HG02571 (cell line): ENCODE measurements around the gene BCL2.

Experiments
- ATAC-seq: cut with Tn5 transposase; IDR thresholded peaks from one replicate; pipeline ENCODE4 v1.9.1; 2021; ENCODE audit warnings: mild to moderate bottlenecking, moderate library complexity; ENCODE audit not compliant: unreplicated experiment

Gene BCL2

GRCh38 chr18:63146828-63147409 is 172.7 kb downstream of the BCL2 start:
- ATAC-seq: no peak

- ATAC-seq: no peak
These were observed 173.6 kb downstream of the BCL2 start for GRCh38 chr18:63145851-63146555.

- no peak for ATAC-seq
These were observed 174.3 kb downstream of the BCL2 start for GRCh38 chr18:63145166-63145850.

GRCh38 chr18:63144748-63145147 is 174.8 kb downstream of the BCL2 start:
- no peak for ATAC-seq

GRCh38 chr18:63143330-63143771 is 176.2 kb downstream of the BCL2 start:
- no peak for ATAC-seq

GRCh38 chr18:63142594-63143225 is 176.9 kb downstream of the BCL2 start:
- ATAC-seq: no peak

GRCh38 chr18:63141778-63142176 is 177.8 kb downstream of the BCL2 start:
- ATAC-seq: peak; percentile 43

GRCh38 chr18:63140997-63141777 is 178.4 kb downstream of the BCL2 start:
- ATAC-seq: no peak

GRCh38 chr18:63140038-63140450 is 179.5 kb downstream of the BCL2 start:
- ATAC-seq: no peak

- peak; percentile 45 for ATAC-seq
These were observed 180.9 kb downstream of the BCL2 start for GRCh38 chr18:63138436-63139340.

- no peak for ATAC-seq
These were observed 181.6 kb downstream of the BCL2 start for GRCh38 chr18:63137999-63138435.

- no peak for ATAC-seq
These were observed 184.5 kb downstream of the BCL2 start for GRCh38 chr18:63135101-63135500.

GRCh38 chr18:63132819-63133200 is 186.8 kb downstream of the BCL2 start:
- ATAC-seq: no peak

- ATAC-seq: no peak
These were observed 187.4 kb downstream of the BCL2 start for GRCh38 chr18:63131959-63132818.

- ATAC-seq: no peak
These were observed 188.2 kb downstream of the BCL2 start for GRCh38 chr18:63131106-63131958.

- no peak for ATAC-seq
These were observed 189.4 kb downstream of the BCL2 start for GRCh38 chr18:63130176-63130575.

- ATAC-seq: no peak
These were observed 191.2 kb downstream of the BCL2 start for GRCh38 chr18:63128237-63128974.
